Brain pericyte (primary cell): ENCODE data around the gene VCAN.
A peak's percentile ranks its signal among the peaks of the same experiment; 100 is the strongest.

ENCODE experiments used
- DNase-seq: peaks from one replicate; pipeline ENCODE4 v3.0.0-alpha.2; 2012; ENCODE audit warnings: low read depth, low spot score

Gene VCAN

GRCh38 chr5:83494666-83495065, 23.1 kb downstream of the VCAN start:
- no peak for DNase-seq

- no peak for DNase-seq
These were observed 25.1 kb downstream of the VCAN start for GRCh38 chr5:83496626-83497025.

GRCh38 chr5:83498585-83498984, 27.0 kb downstream of the VCAN start:
- no peak for DNase-seq

- no peak for DNase-seq
These were observed 32.1 kb downstream of the VCAN start for GRCh38 chr5:83503662-83504061.

- no peak for DNase-seq
These were observed 35.9 kb downstream of the VCAN start for GRCh38 chr5:83507431-83507830.

- DNase-seq, result peak; percentile 17
These were observed 38.0 kb downstream of the VCAN start for GRCh38 chr5:83509540-83509939.

GRCh38 chr5:83510260-83510659, 38.7 kb downstream of the VCAN start:
- DNase-seq, result no peak

GRCh38 chr5:83512061-83512745, 40.7 kb downstream of the VCAN start:
- DNase-seq, result no peak

GRCh38 chr5:83513081-83513480, 41.5 kb downstream of the VCAN start:
- DNase-seq, result no peak

GRCh38 chr5:83513491-83513890, 41.9 kb downstream of the VCAN start:
- DNase-seq, result no peak

- no peak for DNase-seq
These were observed 44.8 kb downstream of the VCAN start for GRCh38 chr5:83516377-83516776.

- no peak for DNase-seq
These were observed 45.6 kb downstream of the VCAN start for GRCh38 chr5:83517072-83517687.

GRCh38 chr5:83517688-83518085, 46.1 kb downstream of the VCAN start:
- no peak for DNase-seq

GRCh38 chr5:83518319-83519061, 46.9 kb downstream of the VCAN start:
- DNase-seq, result no peak

GRCh38 chr5:83522446-83522845, 50.9 kb downstream of the VCAN start:
- no peak for DNase-seq

GRCh38 chr5:83523929-83524328, 52.4 kb downstream of the VCAN start:
- DNase-seq, result no peak

GRCh38 chr5:83524345-83524744, 52.8 kb downstream of the VCAN start:
- DNase-seq, result no peak

- no peak for DNase-seq
These were observed 53.4 kb downstream of the VCAN start for GRCh38 chr5:83524991-83525390.

- DNase-seq, result no peak
These were observed 54.7 kb downstream of the VCAN start for GRCh38 chr5:83526289-83526688.

- DNase-seq, result no peak
These were observed 55.7 kb downstream of the VCAN start for GRCh38 chr5:83527221-83527620.

GRCh38 chr5:83527722-83528438, 56.3 kb downstream of the VCAN start:
- DNase-seq, result no peak

GRCh38 chr5:83528439-83528769, 56.9 kb downstream of the VCAN start:
- no peak for DNase-seq
